Smooth muscle cell (in vitro differentiated cells): Measurements from ENCODE around the gene NOS2. TPM values are rescaled to one million over a fixed set of nuclear protein-coding genes. Genes with fewer than 3 reads are reported as not detected.
"Not testable (repeated sequence)": the region's sequence is repeated elsewhere in the genome, so short reads cannot be mapped to it uniquely, and the experiment has no call there.

ENCODE experiments used
- DNase-seq: peaks from one replicate; lab custom pipeline; 2025; ENCODE audit not compliant: unreplicated experiment; lab: John Stamatoyannopoulos, UW
- H2AFZ ChIP-seq: fragments of 200-600 bp; sonication (generic); 2 replicates; pipeline ENCODE4 v1.6.0; 2016; ENCODE audit warnings: antibody characterized with exemption, low read depth, mild to moderate bottlenecking
- H3F3A ChIP-seq: fragments of 200-600 bp; sonication (generic); 2 replicates; pipeline ENCODE4 v1.6.0; 2017; ENCODE audit warnings: antibody characterized with exemption, low read depth
- H3K27ac ChIP-seq: fragments of 200-600 bp; sonication (generic); 2 replicates; pipeline ENCODE4 v1.5.1; 2016; ENCODE audit warnings: low read depth, mild to moderate bottlenecking
- H3K27me3 ChIP-seq: fragments of 200-600 bp; sonication (generic); 2 replicates; pipeline ENCODE4 v1.6.1; 2016; ENCODE audit warnings: low read depth, mild to moderate bottlenecking
- H3K36me3 ChIP-seq: fragments of 200-600 bp; sonication (generic); 2 replicates; pipeline ENCODE4 v1.5.1; 2016; ENCODE audit warnings: low read depth
- H3K4me1 ChIP-seq: fragments of 200-600 bp; sonication (generic); 2 replicates; pipeline ENCODE4 v1.5.1; 2016; ENCODE audit warnings: low read depth
- H3K4me2 ChIP-seq: fragments of 200-600 bp; sonication (generic); 2 replicates; pipeline ENCODE4 v1.6.0; 2016; ENCODE audit warnings: mild to moderate bottlenecking
- H3K4me3 ChIP-seq: fragments of 200-600 bp; sonication (generic); 2 replicates; pipeline ENCODE4 v1.5.1; 2016; ENCODE audit warnings: mild to moderate bottlenecking
- H3K79me2 ChIP-seq: fragments of 200-600 bp; sonication (generic); 2 replicates; pipeline ENCODE4 v1.6.0; 2016; ENCODE audit warnings: low read depth, mild to moderate bottlenecking
- H3K9ac ChIP-seq: fragments of 200-600 bp; sonication (generic); 2 replicates; pipeline ENCODE4 v1.6.0; 2016; ENCODE audit warnings: low read depth
- H3K9me3 ChIP-seq: fragments of 200-600 bp; sonication (generic); replicated peaks from 2 replicates; pipeline ENCODE4 v1.5.1; 2016; ENCODE audit warnings: low read depth
- H4K20me1 ChIP-seq: fragments of 200-600 bp; sonication (generic); 2 replicates; pipeline ENCODE4 v1.6.0; 2016; ENCODE audit warnings: low read depth
- WGBS: methylation state at CpG from one replicate; pipeline ENCODE4 v1.1.7; 2016; ENCODE audit warnings: low lambda C conversion rate; 5-methylcytosine and 5-hydroxymethylcytosine counted together
- polyA plus RNA-seq: library from polyadenylated mRNA; unstranded; fragments of >200 nt; fragmentation: Nextera tagmentation; extraction: Ambion mirVana; gene quantifications from 2 replicates; pipeline ENCODE4 v1.2.1, GENCODE V29; 2016
- total RNA-seq: library from RNA; depleted of rRNA; stranded (reverse); fragments of >200 nt; gene quantifications from 2 replicates; pipeline ENCODE4 v1.2.3, GENCODE V29; 2014
- TF ChIP-seq, protein P1 (sequence below): fragments of 200-600 bp; sonication (generic); IDR thresholded peaks from 2 replicates; pipeline ENCODE4 v1.5.1; 2017; ENCODE audit warnings: borderline replicate concordance, mild to moderate bottlenecking, antibody characterized with exemption; ENCODE audit not compliant: insufficient read depth, poor library complexity, severe bottlenecking

Gene NOS2
- total and polyA plus RNA-seq, 2 experiments from 2014 or later = 0.16 TPM; not detected in 1

- TF ChIP-seq, protein P1, sequence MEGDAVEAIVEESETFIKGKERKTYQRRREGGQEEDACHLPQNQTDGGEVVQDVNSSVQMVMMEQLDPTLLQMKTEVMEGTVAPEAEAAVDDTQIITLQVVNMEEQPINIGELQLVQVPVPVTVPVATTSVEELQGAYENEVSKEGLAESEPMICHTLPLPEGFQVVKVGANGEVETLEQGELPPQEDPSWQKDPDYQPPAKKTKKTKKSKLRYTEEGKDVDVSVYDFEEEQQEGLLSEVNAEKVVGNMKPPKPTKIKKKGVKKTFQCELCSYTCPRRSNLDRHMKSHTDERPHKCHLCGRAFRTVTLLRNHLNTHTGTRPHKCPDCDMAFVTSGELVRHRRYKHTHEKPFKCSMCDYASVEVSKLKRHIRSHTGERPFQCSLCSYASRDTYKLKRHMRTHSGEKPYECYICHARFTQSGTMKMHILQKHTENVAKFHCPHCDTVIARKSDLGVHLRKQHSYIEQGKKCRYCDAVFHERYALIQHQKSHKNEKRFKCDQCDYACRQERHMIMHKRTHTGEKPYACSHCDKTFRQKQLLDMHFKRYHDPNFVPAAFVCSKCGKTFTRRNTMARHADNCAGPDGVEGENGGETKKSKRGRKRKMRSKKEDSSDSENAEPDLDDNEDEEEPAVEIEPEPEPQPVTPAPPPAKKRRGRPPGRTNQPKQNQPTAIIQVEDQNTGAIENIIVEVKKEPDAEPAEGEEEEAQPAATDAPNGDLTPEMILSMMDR = no peak
- H3K9ac ChIP-seq = no peak overlapping the region
- no peaks in the 10 kb centered on the region for H3K4me1 ChIP-seq
- no peaks in the 10 kb centered on the region for H4K20me1 ChIP-seq
- H3F3A ChIP-seq = no peaks in the 10 kb centered on the region
- H3K4me2 ChIP-seq = no peak overlapping the region
- no peak overlapping the region for H2AFZ ChIP-seq
- H3K36me3 ChIP-seq = no peaks in the 10 kb centered on the region
- peaks cover 5% of the 10 kb centered on the region for H3K27me3 ChIP-seq
- no peak overlapping the region for H3K4me3 ChIP-seq
- no peaks in the 10 kb centered on the region for H3K9me3 ChIP-seq
- no peaks in the 10 kb centered on the region for H3K79me2 ChIP-seq
- H3K27ac ChIP-seq = no peak overlapping the region
- no peak for DNase-seq
- WGBS = 91% methylated on average over 23 of the region's 23 CpGs
These were observed 45.8 kb upstream of the NOS2 start for GRCh38 chr17:27846042-27846655.

- H3K4me3 ChIP-seq = no peak overlapping the region
- no peak overlapping the region for H2AFZ ChIP-seq
- no peaks in the 10 kb centered on the region for H3K9me3 ChIP-seq
- no peaks in the 10 kb centered on the region for H3K79me2 ChIP-seq
- H3K27me3 ChIP-seq = peaks cover 5% of the 10 kb centered on the region
- no peak overlapping the region for H3K4me2 ChIP-seq
- WGBS = 81% methylated on average over 13 of the region's 13 CpGs
- no peak for DNase-seq
- H3F3A ChIP-seq = no peaks in the 10 kb centered on the region
- no peaks in the 10 kb centered on the region for H3K36me3 ChIP-seq
- TF ChIP-seq, protein P1 = no peak
- H3K9ac ChIP-seq = no peak overlapping the region
- H3K27ac ChIP-seq = no peak overlapping the region
- no peaks in the 10 kb centered on the region for H3K4me1 ChIP-seq
- H4K20me1 ChIP-seq = no peaks in the 10 kb centered on the region
These were observed 45.1 kb upstream of the NOS2 start for GRCh38 chr17:27845264-27846041.

GRCh38 chr17:27840688-27841087 is 40.4 kb upstream of the NOS2 start:
- H3K9ac ChIP-seq = no peak overlapping the region
- no peak overlapping the region for H3K4me3 ChIP-seq
- no peak overlapping the region for H3K27ac ChIP-seq
- no peak overlapping the region for H3K4me2 ChIP-seq
- no peaks in the 10 kb centered on the region for H3K9me3 ChIP-seq
- no peaks in the 10 kb centered on the region for H4K20me1 ChIP-seq
- no peaks in the 10 kb centered on the region for H3F3A ChIP-seq
- no peaks in the 10 kb centered on the region for H3K79me2 ChIP-seq
- no peaks in the 10 kb centered on the region for H3K4me1 ChIP-seq
- no peaks in the 10 kb centered on the region for H3K27me3 ChIP-seq
- no peak overlapping the region for H2AFZ ChIP-seq
- TF ChIP-seq, protein P1 = no peak
- H3K36me3 ChIP-seq = no peaks in the 10 kb centered on the region
- 85% methylated on average over 1 of the region's 1 CpG for WGBS
- DNase-seq = no peak

GRCh38 chr17:27840406-27840678 is 40.0 kb upstream of the NOS2 start:
- not testable (repeated sequence) for DNase-seq, H3K27me3 ChIP-seq, H3F3A ChIP-seq, H3K27ac ChIP-seq, H3K79me2 ChIP-seq, H3K9ac ChIP-seq, H4K20me1 ChIP-seq, H3K9me3 ChIP-seq, H3K4me1 ChIP-seq, H3K4me3 ChIP-seq, H3K36me3 ChIP-seq, H3K4me2 ChIP-seq, H2AFZ ChIP-seq
- no CpG with 5 or more reads among the region's 1 CpG for WGBS

DNA sequence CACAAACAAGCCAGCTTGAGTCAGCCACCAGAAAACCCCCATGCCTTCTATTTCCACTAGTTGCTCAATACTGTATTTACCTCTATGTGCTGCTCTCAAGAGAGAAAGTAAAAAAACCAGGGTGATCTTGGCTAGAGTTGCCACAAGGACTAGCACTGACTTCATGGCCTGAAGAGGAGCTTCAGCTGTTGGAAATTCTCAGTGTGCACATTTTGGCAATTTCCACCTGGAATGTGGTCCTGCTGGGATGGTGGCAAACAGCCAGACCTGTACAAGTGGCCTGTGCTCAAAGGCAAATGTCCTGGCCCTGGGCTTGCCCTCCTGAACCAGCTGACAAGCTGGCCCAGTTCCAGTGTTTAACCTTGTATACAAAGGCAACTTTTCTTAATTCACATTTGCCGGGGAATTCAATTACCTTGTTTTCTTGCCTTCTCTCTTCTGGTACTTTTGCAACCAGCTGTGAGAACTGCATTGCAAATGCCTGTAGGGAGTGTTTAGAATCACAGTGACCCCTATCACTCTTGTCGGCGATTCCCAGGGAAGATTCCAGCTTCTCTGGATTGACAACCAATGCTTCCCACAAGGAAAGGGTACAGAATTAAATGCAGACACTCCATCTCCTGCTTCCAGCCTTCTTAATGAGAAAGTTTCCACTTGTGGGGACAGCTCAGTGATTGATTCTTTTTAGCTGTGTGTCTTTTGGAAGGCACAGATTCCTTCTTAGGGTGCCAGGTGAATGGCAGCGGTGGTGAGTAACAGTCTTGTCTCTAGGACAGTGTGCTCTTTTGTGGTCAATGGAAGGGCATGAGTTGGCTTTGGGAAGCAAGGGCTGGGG is 39.5 kb upstream of the NOS2 start:
- 85% methylated on average over 1 of the region's 4 CpGs for WGBS
- H2AFZ ChIP-seq, H3K4me1 ChIP-seq, H3K4me3 ChIP-seq, H3K79me2 ChIP-seq, H4K20me1 ChIP-seq, H3F3A ChIP-seq, H3K9ac ChIP-seq, H3K27me3 ChIP-seq, H3K4me2 ChIP-seq, H3K9me3 ChIP-seq, H3K36me3 ChIP-seq, H3K27ac ChIP-seq, DNase-seq: not testable (repeated sequence)

DNA sequence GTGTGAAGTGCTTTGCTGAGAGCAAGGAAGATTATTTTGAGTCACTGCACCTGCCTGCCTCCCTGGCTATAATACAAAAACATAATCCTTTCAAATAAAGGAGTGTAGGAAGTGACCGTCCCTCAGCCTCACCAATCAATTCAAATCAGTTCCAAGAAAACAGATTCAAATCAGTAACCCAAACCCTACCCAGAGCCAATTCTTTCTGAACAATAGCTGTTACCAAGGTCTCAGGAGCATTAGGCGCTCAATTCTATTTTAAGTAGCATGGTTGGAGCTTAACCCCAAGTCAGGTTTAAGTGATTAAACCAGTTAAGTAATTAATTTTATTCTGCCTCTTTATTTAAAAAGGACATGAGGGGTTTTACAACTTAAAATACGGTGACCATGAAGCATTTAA is 38.3 kb upstream of the NOS2 start:
- DNase-seq, H3K27ac ChIP-seq, H3F3A ChIP-seq, H3K4me1 ChIP-seq, H3K4me2 ChIP-seq, H3K27me3 ChIP-seq, H4K20me1 ChIP-seq, H3K79me2 ChIP-seq, H3K4me3 ChIP-seq, H3K9me3 ChIP-seq, H2AFZ ChIP-seq, H3K9ac ChIP-seq, H3K36me3 ChIP-seq: not testable (repeated sequence)
- WGBS = 97% methylated on average over 2 of the region's 3 CpGs
